Islet precursor cell (in vitro differentiated cells): Measurements from ENCODE around the gene EFCAB5.
"Not testable (repeated sequence)": the region's sequence is repeated elsewhere in the genome, so short reads cannot be mapped to it uniquely, and the experiment has no call there.

ENCODE experiments used
- DNase-seq: peaks from one replicate; pipeline ENCODE4 v3.0.0-alpha.2; 2018

EFCAB5 gene

DNA sequence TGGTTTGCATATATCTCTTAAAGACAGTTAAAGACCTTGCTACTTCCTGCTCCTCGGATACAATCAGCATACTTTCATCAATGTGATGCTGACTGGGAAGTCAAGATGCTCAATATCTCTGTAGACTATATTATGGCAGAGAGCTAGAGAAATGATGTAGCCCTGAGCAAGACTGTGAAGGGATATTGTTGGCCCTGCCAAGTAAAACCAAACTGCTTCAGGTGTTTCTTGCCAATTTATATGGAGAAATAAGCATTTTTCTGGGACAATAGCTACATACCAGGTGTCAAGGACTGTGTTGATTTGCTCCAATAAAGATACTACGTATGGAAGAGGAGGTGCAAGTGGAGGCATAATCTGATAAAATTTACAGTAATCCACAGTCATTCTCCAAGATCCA lies 4.7 kb upstream of the EFCAB5 start:
- no peak for DNase-seq

GRCh38 chr17:29945281-29945680 lies 3.8 kb downstream of the EFCAB5 start:
- no peak for DNase-seq

GRCh38 chr17:29948448-29949215 lies 7.2 kb downstream of the EFCAB5 start:
- no peak for DNase-seq

DNA sequence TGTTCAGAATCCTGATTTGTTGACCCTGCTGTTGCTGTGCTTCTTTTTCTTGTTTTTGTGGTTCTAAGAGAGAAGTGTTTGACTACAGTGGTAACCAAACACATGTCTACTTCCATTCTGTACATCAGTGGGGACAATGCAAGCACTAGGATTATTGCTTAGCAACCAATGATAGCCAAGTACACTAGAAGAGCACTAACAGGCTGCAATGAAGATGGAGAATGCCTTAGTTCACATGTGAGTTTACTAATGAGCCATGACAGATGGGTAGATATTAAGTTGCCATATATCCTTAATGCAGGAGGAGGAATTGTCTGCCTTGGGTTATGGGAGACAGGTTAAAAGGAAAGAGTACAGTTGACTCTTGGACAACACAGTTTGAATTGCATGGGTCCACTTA lies 8.3 kb downstream of the EFCAB5 start:
- DNase-seq: no peak

DNA sequence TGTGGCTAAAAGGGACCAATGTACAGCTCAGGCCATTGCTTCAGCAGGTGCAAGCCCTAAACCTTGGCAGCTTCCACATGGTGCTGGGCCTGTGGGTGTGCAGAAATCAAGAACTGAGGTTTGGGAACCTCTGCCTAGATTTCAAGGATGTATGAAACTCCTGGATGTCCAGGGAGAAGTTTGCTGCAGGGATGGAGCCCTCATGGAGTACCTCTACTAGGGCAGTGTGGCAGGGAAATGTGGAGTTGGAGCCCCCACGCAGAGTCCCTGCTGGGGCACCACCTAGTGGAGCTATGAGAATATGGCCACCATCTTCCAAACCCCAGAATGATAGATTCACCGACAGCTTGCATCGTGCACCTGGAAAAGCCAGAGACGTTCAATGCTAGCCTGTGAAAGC lies 13.0 kb downstream of the EFCAB5 start:
- no peak for DNase-seq

- DNase-seq: no peak
These were observed 14.8 kb downstream of the EFCAB5 start for GRCh38 chr17:29956225-29956624.

- DNase-seq: not testable (repeated sequence)
These were observed 16.1 kb downstream of the EFCAB5 start for GRCh38 chr17:29957488-29957887.

GRCh38 chr17:29958947-29959657 lies 17.7 kb downstream of the EFCAB5 start:
- peak; percentile 57 for DNase-seq

GRCh38 chr17:29959658-29960337 lies 18.4 kb downstream of the EFCAB5 start:
- DNase-seq: no peak

GRCh38 chr17:29962656-29963055 lies 21.2 kb downstream of the EFCAB5 start:
- no peak for DNase-seq

DNA sequence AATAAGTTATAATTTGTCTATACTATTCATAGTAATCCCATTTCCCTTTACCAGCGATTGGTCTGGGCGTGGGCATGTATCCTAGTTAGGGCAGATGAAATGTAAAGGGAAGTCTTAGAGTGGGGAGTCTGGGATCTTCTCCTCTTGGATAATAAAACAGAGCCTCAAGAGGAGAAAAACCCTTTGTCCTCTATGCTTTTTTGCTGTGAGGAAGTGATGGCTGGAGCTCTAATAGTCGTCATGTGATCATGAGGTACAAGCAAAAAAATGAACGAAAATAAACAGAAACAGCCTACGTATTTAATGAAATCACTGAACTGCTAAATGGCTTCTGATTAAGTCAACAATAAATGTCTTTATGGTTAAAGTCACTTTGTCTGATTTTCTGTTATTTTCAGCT lies 26.8 kb downstream of the EFCAB5 start:
- DNase-seq: no peak

GRCh38 chr17:29972277-29972676 lies 30.8 kb downstream of the EFCAB5 start:
- DNase-seq: no peak

GRCh38 chr17:29973005-29973404 lies 31.6 kb downstream of the EFCAB5 start:
- DNase-seq: no peak

DNA sequence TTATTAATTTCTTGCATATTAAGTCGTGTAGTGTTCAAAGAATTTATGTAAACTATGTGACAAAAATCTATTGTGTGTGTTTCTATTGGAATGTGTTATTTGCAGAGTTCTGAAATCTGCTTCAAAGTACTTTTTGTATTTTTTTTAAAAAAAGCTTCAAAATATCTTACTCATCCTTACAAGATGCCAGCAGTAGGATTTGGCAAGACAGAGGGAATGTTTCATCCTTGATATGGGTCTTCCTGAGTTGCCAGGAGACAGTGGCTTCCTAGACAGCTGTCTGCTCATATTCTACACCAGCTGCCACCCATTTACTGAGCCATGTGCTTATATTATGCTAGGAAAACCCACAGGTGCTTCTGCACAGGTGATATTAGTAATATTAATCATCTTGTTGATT lies 36.4 kb downstream of the EFCAB5 start:
- DNase-seq: no peak

DNA sequence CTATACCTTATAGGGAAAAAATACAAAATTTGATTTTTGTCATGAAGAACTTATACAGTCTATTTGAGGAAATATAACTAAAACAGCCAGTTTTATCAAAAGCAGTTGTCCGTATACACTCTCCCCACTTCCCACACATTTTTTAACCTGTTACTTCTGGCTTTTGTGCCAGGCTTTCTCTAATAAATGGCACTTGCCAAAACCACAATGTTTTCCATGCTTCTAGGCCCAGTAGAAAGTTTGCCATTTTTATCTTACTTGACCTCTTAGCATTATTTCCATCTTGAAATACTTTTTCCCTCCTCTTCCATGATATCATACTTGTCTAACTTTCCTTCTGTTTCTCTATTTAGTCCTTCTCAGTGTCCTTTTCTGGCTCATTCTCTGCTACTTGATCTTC lies 38.8 kb downstream of the EFCAB5 start:
- DNase-seq: no peak

- no peak for DNase-seq
These were observed 41.7 kb downstream of the EFCAB5 start for GRCh38 chr17:29982991-29983653.

DNA sequence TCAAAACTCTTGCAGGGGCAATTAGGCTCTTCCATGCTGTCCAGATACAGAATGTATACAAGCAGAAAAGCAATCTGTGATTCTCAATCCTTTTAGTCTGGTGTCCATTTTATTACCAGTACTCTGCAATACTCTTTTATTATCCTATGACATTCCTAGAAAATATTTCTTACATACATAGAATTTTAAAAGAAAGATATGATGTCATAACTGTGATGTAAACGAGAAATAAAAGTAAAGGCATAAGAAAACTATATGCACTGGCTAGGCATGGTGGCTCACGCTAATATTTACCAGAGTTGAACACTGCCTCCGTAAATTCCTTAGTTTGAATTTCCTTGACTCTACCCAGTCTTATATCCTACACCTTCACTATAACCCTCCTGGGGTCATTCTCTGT lies 55.0 kb downstream of the EFCAB5 start:
- DNase-seq: no peak

GRCh38 chr17:30000001-30000754 lies 58.7 kb downstream of the EFCAB5 start:
- DNase-seq: no peak

DNA sequence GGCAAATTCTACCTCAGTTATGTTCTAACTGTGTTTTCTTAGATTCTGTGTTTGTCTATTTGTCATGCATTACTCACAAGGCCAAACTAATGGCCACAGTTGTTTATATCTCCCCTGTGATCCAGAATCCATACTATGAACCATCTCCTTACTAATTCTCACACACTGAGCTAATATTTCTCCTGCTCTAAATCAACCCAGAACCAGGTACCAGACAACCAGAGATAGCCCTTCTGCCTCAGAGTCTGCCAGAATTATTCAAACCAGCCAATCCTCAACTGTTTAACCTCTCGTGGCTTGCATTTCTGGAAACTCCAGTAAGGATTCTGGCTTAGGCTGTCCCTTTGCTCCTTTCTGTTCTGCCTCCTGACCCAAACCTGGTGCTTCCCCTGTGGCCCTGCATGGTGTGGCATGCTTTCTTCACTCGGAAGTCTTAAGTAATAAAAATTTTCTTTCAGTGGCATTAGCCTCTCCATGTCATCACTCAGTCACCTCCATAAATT lies 59.4 kb downstream of the EFCAB5 start:
- DNase-seq: no peak

DNA sequence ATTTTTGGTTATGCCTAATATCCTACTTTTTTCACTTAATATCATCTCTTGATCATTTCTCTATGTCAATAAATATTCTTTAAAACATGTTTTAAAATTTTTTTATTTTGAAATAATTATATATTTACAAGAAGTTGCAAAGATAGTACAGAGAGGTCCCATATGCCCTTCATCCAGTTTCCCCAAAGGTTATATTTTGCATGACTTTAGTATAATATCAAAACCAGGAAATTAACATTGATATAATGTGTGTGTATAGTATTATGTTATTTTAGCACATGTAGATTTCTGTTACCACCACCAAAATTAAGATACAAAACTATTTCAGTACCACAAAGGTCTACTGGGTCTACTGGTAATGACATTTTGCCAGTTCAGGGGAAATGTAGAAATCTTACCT lies 60.7 kb downstream of the EFCAB5 start:
- no peak for DNase-seq

DNA sequence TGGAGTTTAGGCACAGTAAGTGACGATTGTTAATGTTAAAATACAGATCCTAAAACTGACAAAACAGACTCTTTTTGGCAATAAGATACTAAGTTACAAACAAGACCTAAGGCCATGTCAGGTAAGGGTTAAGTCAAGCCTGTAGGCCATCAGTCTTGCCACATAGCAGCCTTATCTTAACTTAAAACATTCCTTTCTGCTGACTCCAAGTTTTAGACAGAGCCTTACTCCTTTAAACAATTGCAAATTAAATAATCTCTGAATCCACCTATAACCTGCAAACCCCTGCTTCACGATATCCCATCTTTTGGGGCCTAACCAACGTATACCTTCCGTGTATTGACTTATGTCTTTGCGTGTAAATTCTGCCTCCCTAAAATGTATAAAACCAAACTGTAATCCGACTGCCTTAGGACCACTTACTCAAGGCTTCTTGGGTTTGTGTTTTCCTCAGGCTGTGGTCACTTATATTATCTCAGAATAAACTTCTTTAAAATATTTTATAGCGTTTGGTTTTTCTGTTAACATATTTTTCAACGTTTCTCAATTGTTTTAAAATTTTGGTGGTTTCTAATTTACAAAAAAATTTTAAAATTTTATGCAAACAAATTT lies 64.4 kb downstream of the EFCAB5 start:
- DNase-seq: peak; percentile 71

DNA sequence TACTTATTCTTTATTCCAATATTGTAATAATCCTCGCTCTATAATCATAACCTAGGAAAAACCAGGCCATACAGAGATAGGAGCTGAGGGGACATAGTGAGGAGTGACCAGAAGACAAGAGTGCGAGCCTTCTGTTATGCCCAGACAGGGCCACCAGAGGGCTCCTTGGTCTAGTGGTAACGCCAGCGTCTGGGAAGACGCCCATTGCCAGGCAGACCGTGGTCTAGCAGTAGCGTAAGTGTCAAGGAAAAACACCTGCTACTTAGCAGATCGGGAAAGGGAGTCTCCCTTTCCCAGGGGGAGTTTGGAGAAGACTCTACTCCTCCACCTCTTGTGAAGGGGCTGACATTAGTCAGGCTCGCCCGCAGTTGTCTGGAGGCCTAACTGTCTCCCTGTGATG lies 70.5 kb downstream of the EFCAB5 start:
- DNase-seq: not testable (repeated sequence)
